ENCODE measurements around the gene COMP.

Gene COMP

DNA sequence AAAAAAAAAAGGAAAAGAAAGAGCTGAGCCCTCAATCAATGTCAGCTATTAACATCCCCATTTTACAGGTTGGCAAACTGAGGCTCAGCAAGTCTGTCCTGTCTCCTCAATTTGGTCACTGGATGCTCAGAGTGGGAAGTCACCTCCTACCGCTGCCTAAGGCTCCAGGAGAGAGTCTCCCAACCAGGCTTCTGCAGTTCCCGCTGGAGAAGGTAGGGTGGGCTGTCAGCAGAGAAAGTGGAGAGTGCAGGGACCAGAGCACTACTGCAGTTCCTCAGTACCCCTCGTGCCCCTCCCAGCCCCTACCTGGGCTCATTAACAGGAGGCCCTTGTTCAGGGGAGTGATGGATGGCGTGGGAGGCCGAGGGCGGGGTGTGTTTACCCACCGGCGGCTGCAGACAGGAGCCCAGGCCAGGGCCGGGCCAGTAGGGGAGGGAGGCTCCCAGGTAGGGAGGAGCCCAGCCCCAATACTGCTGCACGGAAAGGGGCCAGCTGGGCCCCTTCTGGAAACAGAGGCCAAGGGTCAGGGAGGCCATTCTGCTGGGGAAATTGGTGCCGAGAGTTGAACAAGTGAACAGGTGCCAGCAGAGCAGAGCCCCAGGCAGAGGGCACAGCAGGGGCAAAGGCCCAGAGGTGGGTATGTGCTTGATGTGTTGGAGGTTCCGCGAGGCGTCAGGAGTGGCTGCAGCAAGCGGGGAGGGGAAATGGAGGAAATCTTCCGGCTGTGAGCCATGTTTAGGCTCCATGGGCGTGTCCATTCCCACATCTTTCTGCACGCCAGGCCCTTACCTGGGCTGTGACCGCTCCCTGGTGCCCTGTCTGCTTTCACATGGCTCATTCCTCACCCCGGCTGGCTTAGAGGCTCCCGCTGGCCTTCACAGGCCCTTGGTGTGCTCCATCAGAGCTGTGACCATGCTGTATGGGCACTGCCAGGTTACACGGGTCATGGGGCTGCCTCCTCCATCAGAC is 7.6 kb upstream of the COMP start:
- Histone ChIP-seq H4K20me1 (ENCODE audit: control insufficient read depth, insufficient read depth, low read depth, low read length) (no peaks in the 10 kb centered on the region), H3K9me3 (ENCODE audit: control insufficient read depth, insufficient read depth, low read length) (no peaks in the 10 kb centered on the region), H3K4me2 (ENCODE audit: low read length) (no peak overlapping the region), H3F3A (ENCODE audit: control insufficient read depth, insufficient read depth) (no peaks in the 10 kb centered on the region), H3K4me1 (ENCODE audit: control insufficient read depth, low read length) (no peaks in the 10 kb centered on the region), H3K9me2 (replicated peaks; ENCODE audit: control insufficient read depth, low read length) (no peaks in the 10 kb centered on the region), H3K27me3 (ENCODE audit: control insufficient read depth, low read length) (peaks cover 35% of the 10 kb centered on the region), H3K79me2 (ENCODE audit: control insufficient read depth, low read length) (no peaks in the 10 kb centered on the region), H3K4me3 (ENCODE audit: low read length) (no peak overlapping the region), H3K36me3 (ENCODE audit: control insufficient read depth, low read length) (no peaks in the 10 kb centered on the region), H3K27ac (ENCODE audit: low read depth, low read length) (no peak overlapping the region)
- no peak for TF ChIP-seq EZH2phosphoT487 (IDR thresholded peaks at IDR 0.05; ENCODE audit: borderline replicate concordance, low read length)

DNA sequence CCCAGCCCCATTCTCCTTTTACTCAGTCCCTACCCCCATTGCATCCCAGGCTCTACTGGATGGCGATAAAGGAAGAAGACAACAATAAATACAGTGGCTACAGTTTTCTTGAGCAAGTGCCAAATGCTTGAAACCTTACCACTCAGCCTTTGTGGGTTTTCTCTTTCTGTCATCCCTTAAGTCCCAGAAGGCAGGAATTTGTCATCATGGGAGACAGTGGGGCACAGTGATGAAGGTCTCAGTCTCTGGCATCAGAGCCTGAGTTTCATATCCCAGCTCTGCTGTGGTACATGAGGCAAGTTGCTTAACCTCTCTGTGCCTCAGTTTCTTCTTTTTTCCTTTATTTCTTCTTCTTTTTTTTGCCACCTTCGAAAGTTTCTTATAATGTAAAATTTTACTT is 5.1 kb upstream of the COMP start:
- H3K4me2 ChIP-seq (ENCODE audit: low read length), result no peak overlapping the region
- no peak overlapping the region for H3K27ac ChIP-seq (ENCODE audit: low read depth, low read length)
- no peak for TF ChIP-seq EZH2phosphoT487 (IDR thresholded peaks at IDR 0.05; ENCODE audit: borderline replicate concordance, low read length)
- no peak for TF ChIP-seq CTCF (IDR thresholded peaks at IDR 0.05; ENCODE audit: low read depth, low read length, poor library complexity, severe bottlenecking)
- no peak overlapping the region for H3K4me3 ChIP-seq (ENCODE audit: low read length)
- H3K27me3 ChIP-seq (ENCODE audit: control insufficient read depth, low read length), result peaks cover 54% of the 10 kb centered on the region
- no peaks in the 10 kb centered on the region for H4K20me1 ChIP-seq (ENCODE audit: control insufficient read depth, insufficient read depth, low read depth, low read length)
- no peaks in the 10 kb centered on the region for H3K79me2 ChIP-seq (ENCODE audit: control insufficient read depth, low read length)
- no peaks in the 10 kb centered on the region for H3K36me3 ChIP-seq (ENCODE audit: control insufficient read depth, low read length)
- H3K4me1 ChIP-seq (ENCODE audit: control insufficient read depth, low read length), result no peaks in the 10 kb centered on the region
- H3K9me3 ChIP-seq (ENCODE audit: control insufficient read depth, insufficient read depth, low read length), result no peaks in the 10 kb centered on the region
- H3F3A ChIP-seq (ENCODE audit: control insufficient read depth, insufficient read depth), result no peaks in the 10 kb centered on the region
- H3K9me2 ChIP-seq (replicated peaks; ENCODE audit: control insufficient read depth, low read length), result no peaks in the 10 kb centered on the region

- Histone ChIP-seq H3K4me3 (ENCODE audit: low read length) (no peak overlapping the region), H3K27me3 (ENCODE audit: control insufficient read depth, low read length) (peaks cover 61% of the 10 kb centered on the region), H3K4me1 (ENCODE audit: control insufficient read depth, low read length) (no peaks in the 10 kb centered on the region)
Observed at GRCh38 chr19:18795540-18795939, 4.4 kb upstream of the COMP start.

More at GRCh38 chr19:18795540-18795939, 4.4 kb upstream of the COMP start:
- Histone ChIP-seq H3K27ac (ENCODE audit: low read depth, low read length) (no peak overlapping the region), H3K9me2 (replicated peaks; ENCODE audit: control insufficient read depth, low read length) (no peaks in the 10 kb centered on the region), H3K4me2 (ENCODE audit: low read length) (no peak overlapping the region), H3K9me3 (ENCODE audit: control insufficient read depth, insufficient read depth, low read length) (no peaks in the 10 kb centered on the region), H4K20me1 (ENCODE audit: control insufficient read depth, insufficient read depth, low read depth, low read length) (no peaks in the 10 kb centered on the region), H3K79me2 (ENCODE audit: control insufficient read depth, low read length) (no peaks in the 10 kb centered on the region), H3K36me3 (ENCODE audit: control insufficient read depth, low read length) (no peaks in the 10 kb centered on the region), H3F3A (ENCODE audit: control insufficient read depth, insufficient read depth) (no peaks in the 10 kb centered on the region)
- TF ChIP-seq CTCF (IDR thresholded peaks at IDR 0.05; ENCODE audit: low read depth, low read length, poor library complexity, severe bottlenecking) (no peak), EZH2phosphoT487 (IDR thresholded peaks at IDR 0.05; ENCODE audit: borderline replicate concordance, low read length) (no peak)
